Activated T-cell treated with anti-CD3 and anti-CD28 coated beads for 1 hour (primary cell): ENCODE data around the gene POU2F2.
"Not testable (repeated sequence)": the region's sequence is repeated elsewhere in the genome, so short reads cannot be mapped to it uniquely, and the experiment has no call there.

Experiments used
- DNase-seq: peaks from one replicate; pipeline ENCODE4 v3.0.0-alpha.2; 2020; ENCODE audit warnings: low read depth

The POU2F2 gene

DNA sequence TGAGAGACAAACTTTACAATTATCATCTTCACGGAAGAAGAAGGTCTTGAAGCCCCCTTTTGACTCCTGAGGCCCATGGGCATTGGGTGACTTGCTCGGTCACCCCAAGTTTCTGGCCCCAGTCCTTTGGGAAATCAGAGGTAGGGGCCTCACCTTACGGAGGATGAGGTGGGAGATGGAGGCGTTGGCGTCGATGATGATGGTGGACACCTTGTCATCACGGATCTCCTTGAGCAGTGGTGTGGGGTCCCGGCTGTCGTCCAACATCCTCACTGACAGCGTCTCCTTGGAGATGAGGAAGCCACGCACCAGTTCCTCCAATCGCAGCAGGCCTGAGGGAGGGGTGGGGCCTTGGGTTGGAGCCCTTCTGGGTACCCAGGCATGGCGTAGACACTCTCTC is 73.0 kb downstream of the POU2F2 start:
- no peak for DNase-seq

- no peak for DNase-seq
Observed at GRCh38 chr19:42057846-42058245, 74.4 kb downstream of the POU2F2 start.

DNA sequence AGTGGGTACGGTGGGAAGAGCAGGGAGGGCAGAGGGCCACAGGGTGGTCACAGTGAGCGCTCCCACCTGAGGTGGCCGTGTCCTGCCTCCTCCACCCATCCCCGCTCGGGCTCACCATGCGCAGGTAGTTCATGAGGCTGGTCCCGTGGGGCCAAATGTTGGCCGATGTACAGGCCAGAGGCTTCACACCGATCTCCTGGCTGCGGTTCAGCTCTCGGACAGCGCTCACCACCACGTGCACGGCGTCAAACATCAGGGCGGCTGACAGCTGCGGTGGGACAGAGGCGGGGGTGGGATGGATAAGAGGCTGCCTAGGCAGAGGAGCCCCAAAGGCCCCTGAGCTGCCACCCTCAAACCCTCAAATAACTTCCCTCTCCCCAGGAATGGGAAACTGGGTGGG is 78.0 kb downstream of the POU2F2 start:
- no peak for DNase-seq

GRCh38 chr19:42053037-42053935 is 79.0 kb downstream of the POU2F2 start:
- DNase-seq: no peak

DNA sequence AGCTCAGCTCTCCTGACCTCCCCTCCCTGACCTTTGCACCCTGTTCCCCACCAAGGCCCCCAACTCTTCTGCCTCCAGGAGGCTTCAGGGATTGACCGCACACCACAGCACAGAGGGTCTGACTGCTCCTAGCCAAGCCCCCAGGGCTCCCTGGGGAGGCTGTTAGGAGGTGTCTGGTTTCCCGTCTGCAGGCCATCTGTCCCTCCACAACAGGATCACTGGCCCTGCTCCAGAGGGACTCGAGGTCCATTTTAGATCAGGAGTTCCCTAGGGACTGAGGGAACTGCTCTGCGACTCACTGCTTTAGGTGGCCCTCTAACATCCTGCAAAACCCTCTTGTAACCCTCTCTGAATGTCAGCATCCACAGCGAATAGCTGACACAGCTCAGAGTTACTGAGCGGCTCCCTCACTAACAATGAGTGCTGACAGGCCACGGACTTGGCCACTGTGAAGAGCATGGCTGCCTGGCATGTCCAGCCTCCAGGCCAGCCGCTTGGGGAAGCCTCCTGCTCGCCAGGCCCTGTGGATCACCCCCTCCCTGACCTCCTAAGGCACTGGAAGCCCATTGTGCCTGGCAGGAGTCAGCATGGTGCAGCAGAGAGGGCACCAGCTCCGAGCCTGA is 79.9 kb downstream of the POU2F2 start:
- DNase-seq: no peak

DNA sequence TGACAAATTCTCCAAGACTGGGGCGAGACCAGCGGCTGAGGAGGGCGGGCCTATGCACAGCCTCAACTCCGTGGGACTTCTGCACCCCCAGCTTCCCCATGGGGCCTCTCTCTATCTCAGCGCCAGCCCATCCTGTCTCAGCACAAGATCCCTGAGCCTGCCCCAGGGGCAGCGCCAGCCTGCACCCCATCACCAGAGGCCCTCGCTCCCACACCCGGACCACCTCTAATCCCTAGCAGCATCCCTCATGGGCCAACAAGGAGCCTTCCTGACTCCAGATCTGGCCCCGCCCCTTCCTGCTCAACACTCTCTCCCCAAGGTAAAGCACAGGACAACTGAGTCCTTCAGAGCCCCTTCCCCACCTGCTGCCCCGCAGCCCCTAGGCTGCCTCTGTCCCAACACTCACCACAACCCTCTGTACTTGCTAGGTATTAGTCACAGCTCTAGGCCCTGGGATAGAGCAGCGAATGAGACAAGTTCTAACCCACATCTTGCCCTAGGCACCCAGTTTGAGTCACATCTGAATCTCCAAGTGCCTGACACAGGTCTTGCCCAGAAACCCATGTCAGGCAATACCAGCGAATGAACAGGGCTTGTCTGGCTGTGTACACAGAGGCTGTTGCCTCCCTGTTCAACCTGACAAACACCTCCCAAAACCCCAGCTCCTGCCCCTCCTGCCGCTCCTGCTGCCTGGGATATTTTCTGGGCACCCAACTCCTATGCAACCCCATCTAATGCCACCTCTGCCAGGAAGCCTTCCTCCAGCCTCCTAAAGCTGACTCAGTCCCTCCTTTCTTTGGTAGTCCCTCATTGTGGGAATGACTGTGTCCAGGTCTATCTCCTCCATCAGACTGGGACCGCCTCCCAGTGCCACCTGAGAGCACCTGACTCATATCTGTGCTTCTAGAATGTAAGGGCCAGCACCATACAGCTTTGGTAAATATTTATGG is 80.8 kb downstream of the POU2F2 start:
- no peak for DNase-seq

DNA sequence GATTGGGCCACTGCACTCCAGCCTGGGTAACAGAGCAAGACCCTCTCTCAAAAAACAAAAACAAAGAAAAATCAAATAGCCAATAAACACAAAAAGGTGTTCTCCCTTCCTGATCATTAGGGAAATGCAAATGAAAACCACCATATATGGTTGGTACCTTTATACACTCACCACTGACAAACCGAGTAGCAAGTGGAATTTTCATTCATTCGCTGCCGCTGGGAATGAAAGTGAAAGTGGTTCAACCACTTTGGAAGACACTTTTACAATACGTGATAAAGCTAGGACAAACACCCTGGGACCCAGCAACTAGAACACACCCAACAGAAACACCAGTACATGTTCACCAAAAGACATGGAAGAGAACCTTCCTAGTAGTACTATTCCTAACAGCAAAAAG is 83.3 kb downstream of the POU2F2 start:
- DNase-seq: no peak

GRCh38 chr19:42045575-42045974 is 86.7 kb downstream of the POU2F2 start:
- no peak for DNase-seq

DNA sequence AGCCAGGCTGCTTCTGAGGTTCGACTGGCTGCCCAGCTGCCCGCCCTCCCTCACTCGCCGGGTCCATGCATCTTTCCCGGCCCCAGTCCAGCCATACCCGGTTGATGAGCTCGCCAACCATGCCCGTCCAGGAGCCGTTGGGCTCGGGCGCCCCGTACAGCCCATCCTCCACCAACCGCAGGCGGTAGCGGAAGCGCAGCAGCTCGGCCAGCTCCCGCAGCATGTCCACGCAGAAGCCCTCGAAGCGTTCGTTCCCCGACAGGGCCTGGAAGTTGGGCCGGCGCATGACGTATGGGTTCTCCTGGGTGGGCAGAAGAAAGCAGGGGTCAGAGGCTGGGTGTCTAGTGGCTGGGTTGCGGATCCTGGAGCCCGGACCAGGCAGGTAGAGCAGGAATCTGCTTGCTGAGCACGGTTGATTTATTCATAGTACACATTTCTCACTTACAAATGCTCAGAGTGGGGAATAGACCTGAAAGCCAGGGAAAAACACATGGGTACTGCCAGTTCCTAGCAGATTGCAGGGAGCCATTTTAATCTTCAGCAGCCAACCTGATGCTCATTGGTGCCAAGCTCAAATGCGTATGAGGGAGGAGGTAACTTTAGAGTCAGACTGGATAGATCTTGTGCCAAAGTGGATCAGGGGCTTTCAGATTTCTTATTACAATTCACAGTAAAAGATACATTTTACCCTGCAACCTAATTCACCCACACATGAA is 89.6 kb downstream of the POU2F2 start:
- DNase-seq: no peak

- DNase-seq: not testable (repeated sequence)
Observed at GRCh38 chr19:42040491-42040890, 91.8 kb downstream of the POU2F2 start.

DNA sequence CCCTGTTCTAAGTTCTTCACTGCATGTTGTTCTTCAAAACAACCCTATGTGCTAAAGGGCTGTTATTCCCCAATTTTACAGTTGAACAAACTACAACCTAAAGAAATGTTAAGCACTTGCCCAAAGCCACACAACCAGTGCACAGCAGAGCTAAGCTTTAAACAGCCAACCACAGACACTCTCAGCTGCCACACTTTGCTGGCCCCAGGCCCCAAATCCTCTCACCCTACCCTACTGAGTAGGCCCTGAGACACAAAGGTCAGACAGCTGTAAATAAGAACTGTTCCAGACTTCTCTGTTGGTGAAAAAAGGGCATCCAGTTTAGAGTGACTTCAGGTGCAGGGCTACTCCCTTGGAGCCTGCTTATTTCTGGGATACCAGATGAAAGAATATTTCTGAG is 92.2 kb downstream of the POU2F2 start:
- no peak for DNase-seq

DNA sequence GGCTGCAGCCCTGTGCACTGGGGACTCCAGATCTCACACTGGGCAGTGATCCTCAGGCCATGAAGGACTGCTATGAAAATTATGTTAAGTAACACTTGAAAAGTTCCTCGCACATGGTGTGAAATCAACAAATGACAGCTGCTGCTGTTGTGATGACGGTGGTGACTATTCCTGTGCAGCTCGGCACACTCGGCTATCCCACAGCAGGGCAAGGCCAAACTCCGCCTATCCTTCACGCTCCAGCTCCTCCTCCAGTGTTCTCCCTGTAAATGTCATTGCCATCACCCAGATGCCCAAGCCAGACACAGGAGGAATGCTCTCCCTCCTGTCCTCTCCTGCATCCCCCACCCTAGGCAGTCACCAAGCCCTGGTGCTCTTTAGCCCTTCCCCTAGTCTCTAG is 93.6 kb downstream of the POU2F2 start:
- no peak for DNase-seq

DNA sequence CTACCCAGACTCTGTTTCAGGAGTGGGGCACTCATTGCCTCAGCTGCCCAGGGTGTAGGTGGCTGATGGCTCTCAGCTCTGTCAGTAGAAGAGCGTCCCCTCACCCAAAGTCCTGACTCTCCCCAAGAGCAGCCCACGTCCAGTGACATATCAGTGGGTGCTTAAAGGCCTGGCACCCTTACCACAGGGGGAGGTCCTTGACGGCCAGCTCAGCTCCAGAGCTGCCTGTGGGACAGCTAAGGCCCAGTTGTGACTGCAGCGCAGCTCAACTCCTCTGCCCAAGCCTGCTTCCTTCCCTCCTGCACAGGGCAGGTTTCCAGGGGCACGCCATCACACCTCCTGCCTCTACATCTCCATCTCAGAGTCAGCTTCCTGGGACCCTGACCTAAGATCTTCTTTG is 94.6 kb downstream of the POU2F2 start:
- no peak for DNase-seq
